ENCODE results near the gene PIGT. TPM values are rescaled to one million over a fixed set of nuclear protein-coding genes. Genes with fewer than 3 reads are reported as not detected.

PIGT gene
- total RNA-seq, 1 experiment from 2014 or later, result 179 TPM

GRCh38 chr20:45394221-45395113 is 21.5 kb upstream of the PIGT start:
- in situ Hi-C loops (cut with HindIII; ENCODE audit: low pct_unique_long_range_greater_than_20kb, low sequenced_read_pairs), result no loop called here
- no peak for DNase-seq (ENCODE audit: low read depth, low spot score)

- no peak for DNase-seq (ENCODE audit: low read depth, low spot score)
- in situ Hi-C loops (cut with HindIII; ENCODE audit: low pct_unique_long_range_greater_than_20kb, low sequenced_read_pairs), result no loop called here
These were observed 20.9 kb upstream of the PIGT start for GRCh38 chr20:45395114-45395415.

GRCh38 chr20:45399018-45399417 is 16.9 kb upstream of the PIGT start:
- DNase-seq (ENCODE audit: low read depth, low spot score), result no peak
- in situ Hi-C loops (cut with HindIII; ENCODE audit: low pct_unique_long_range_greater_than_20kb, low sequenced_read_pairs), result no loop called here

- DNase-seq (ENCODE audit: low read depth, low spot score), result no peak
- in situ Hi-C loops (cut with HindIII; ENCODE audit: low pct_unique_long_range_greater_than_20kb, low sequenced_read_pairs), result no loop called here
These were observed 15.5 kb upstream of the PIGT start for GRCh38 chr20:45400346-45401031.

GRCh38 chr20:45402946-45403345 is 13.0 kb upstream of the PIGT start:
- in situ Hi-C loops (cut with HindIII; ENCODE audit: low pct_unique_long_range_greater_than_20kb, low sequenced_read_pairs), result no loop called here
- no peak for DNase-seq (ENCODE audit: low read depth, low spot score)

GRCh38 chr20:45404438-45404837 is 11.5 kb upstream of the PIGT start:
- in situ Hi-C loops (cut with HindIII; ENCODE audit: low pct_unique_long_range_greater_than_20kb, low sequenced_read_pairs), result no loop called here
- DNase-seq (ENCODE audit: low read depth, low spot score), result no peak

- no peak for DNase-seq (ENCODE audit: low read depth, low spot score)
- in situ Hi-C loops (cut with HindIII; ENCODE audit: low pct_unique_long_range_greater_than_20kb, low sequenced_read_pairs), result no loop called here
These were observed 10.2 kb upstream of the PIGT start for GRCh38 chr20:45405571-45406259.

GRCh38 chr20:45406260-45407066 is 9.5 kb upstream of the PIGT start:
- in situ Hi-C loops (cut with HindIII; ENCODE audit: low pct_unique_long_range_greater_than_20kb, low sequenced_read_pairs), result no loop called here
- DNase-seq (ENCODE audit: low read depth, low spot score), result peak; percentile 16

- in situ Hi-C loops (cut with HindIII; ENCODE audit: low pct_unique_long_range_greater_than_20kb, low sequenced_read_pairs), result no loop called here
- no peak for DNase-seq (ENCODE audit: low read depth, low spot score)
These were observed 8.7 kb upstream of the PIGT start for GRCh38 chr20:45407067-45407745.

- no peak for DNase-seq (ENCODE audit: low read depth, low spot score)
- in situ Hi-C loops (cut with HindIII; ENCODE audit: low pct_unique_long_range_greater_than_20kb, low sequenced_read_pairs), result no loop called here
These were observed 7.9 kb upstream of the PIGT start, which contains the start of gene DBNDD2 for GRCh38 chr20:45407783-45408645. TSS of gene DBNDD2 (plus strand) at chr20:45408289. CDS start at chr20:45408468, 179 bp downstream.

- no peak for DNase-seq (ENCODE audit: low read depth, low spot score)
- in situ Hi-C loops (cut with HindIII; ENCODE audit: low pct_unique_long_range_greater_than_20kb, low sequenced_read_pairs), result no loop called here
These were observed 7.2 kb upstream of the PIGT start for GRCh38 chr20:45408646-45409213.

- in situ Hi-C loops (cut with HindIII; ENCODE audit: low pct_unique_long_range_greater_than_20kb, low sequenced_read_pairs), result no loop called here
- DNase-seq (ENCODE audit: low read depth, low spot score), result no peak
These were observed 6.2 kb upstream of the PIGT start for GRCh38 chr20:45409521-45410272.

- in situ Hi-C loops (cut with HindIII; ENCODE audit: low pct_unique_long_range_greater_than_20kb, low sequenced_read_pairs), result no loop called here
- DNase-seq (ENCODE audit: low read depth, low spot score), result no peak
These were observed 5.1 kb upstream of the PIGT start for GRCh38 chr20:45410887-45411286.

GRCh38 chr20:45412653-45413052 is 3.3 kb upstream of the PIGT start:
- in situ Hi-C loops (cut with HindIII; ENCODE audit: low pct_unique_long_range_greater_than_20kb, low sequenced_read_pairs), result no loop called here
- no peak for DNase-seq (ENCODE audit: low read depth, low spot score)

GRCh38 chr20:45413479-45413878 is 2.5 kb upstream of the PIGT start:
- no peak for DNase-seq (ENCODE audit: low read depth, low spot score)
- in situ Hi-C loops (cut with HindIII; ENCODE audit: low pct_unique_long_range_greater_than_20kb, low sequenced_read_pairs), result no loop called here

Data from SK-MEL-5 (cell line).